Activated effector memory CD4-positive, alpha-beta T cell treated with Interleukin-2 at 50 U/mL for 16 hours (primary cell): Measurements from ENCODE around the gene DOCK9.

Source experiments
- DNase-seq: peaks from one replicate; pipeline ENCODE4 v3.0.0-alpha.2; 2020

The DOCK9 gene

GRCh38 chr13:98784666-98785065 is 193.2 kb downstream of the DOCK9 start:
- no peak for DNase-seq

- no peak for DNase-seq
Observed at GRCh38 chr13:98783856-98784478, 193.9 kb downstream of the DOCK9 start.

DNA sequence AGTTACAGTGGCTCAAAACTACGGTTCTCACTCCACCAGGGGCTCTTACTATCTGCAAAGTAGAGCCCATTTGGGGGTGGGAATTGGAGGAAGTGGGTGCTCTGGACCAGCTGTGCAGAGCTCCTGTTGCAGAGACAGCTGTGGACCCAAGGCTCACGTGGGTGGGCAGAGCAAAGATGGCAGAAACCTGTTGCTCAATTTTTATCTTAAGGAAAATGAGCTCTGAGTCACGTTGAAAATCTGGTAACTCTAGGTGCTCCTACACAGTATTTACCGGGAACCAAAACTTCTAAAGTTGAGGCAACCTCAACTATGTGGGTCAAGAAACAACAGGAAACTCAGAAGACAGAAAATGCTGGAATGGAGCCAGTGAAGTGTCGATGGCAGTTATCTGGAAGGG is 195.2 kb downstream of the DOCK9 start:
- no peak for DNase-seq

DNA sequence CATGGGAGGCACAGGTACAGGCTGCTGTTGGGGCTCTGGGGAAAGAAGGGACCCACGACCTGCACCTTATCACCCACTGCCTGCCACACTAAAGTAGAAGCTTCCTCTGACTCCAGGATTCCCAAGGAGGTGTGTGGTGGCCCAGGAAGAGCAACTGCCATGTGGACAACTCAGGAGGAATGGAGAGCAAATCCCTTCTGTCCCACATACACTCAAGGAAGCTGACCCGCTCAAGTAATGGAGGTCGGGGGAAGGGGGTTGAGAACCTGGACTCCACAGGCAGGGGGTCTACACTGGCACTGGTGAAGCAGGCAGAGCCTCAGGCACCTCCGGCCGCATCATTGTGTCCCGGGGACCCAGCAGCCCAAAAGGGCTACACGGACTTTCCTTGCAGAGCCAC is 196.0 kb downstream of the DOCK9 start:
- DNase-seq = no peak

GRCh38 chr13:98781470-98781869 is 196.4 kb downstream of the DOCK9 start:
- DNase-seq = no peak

DNA sequence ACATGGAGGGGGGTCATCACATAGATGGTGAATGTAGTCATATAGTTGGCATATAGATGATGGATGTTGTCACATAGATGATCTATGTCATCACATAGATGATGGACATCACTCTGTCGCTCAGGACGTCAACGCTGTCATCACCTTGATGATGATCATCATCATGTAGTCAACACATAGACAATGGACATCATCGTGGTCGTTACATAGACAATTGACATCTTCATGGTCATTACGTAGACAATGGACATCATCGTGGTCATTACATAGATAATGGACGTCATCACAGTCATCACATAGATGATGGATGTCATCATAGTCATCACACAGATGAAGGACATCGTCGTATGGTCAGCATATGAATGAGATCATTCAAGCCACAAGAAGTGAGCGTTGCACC is 196.8 kb downstream of the DOCK9 start:
- DNase-seq = no peak

- DNase-seq = no peak
Observed at GRCh38 chr13:98780451-98780850, 197.4 kb downstream of the DOCK9 start.

- DNase-seq = no peak
Observed at GRCh38 chr13:98779695-98780094, 198.2 kb downstream of the DOCK9 start.

- no peak for DNase-seq
Observed at GRCh38 chr13:98778749-98779148, 199.1 kb downstream of the DOCK9 start.

DNA sequence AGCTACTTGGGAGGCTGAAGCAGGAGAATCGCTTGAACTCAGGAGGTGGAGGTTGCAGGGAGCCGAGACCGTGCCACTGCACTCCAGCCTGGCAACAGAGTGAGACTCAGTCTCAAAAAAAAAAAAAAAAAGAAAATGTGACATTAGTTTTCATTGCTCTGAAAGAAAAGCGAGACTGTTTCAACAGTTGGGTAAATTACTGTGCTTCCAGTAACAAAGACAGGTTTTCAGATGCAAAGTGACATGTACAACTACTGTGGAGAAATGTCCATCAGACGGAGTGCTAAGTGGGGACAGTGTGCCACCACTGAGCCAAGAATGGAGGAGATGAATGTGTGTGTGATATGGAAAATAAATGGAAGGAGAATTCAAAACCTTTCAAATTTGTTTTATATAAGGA is 201.2 kb downstream of the DOCK9 start:
- no peak for DNase-seq

DNA sequence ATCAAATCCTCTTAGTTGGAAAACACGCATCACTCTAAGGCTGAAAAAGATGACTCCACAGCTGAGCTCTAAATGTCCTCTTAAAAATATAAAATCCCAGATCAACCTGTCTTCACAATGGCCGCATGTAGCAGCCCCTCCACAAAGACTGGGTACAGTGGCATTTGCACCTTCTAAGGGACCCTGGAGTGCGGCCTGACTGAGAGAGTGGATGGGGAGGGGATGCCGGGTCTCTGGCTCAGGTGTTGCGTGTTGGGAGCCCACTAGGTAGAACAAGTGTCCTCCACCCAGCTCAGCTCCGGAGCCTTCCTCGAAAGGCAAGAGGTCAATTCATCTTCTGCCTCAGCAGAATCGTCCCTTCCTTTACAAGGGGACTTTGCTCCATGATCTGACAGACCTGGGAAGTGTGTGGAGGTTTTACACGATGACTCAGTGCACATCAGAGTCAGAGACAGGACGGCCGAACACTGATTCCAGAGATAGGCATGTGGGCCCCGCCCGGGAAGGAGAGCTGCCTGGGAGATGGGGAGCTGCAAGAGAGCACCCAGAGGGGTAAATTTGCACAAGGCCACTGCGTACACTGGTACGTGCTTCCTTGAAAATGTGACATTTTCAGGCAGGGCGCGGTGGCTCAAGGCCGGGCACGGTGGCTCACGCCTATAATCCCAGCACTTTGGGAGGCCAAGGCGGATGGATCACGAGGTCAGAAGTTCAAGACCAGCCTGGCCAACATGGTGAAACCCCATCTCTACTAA is 201.8 kb downstream of the DOCK9 start:
- no peak for DNase-seq

- no peak for DNase-seq
Observed at GRCh38 chr13:98775386-98775785, 202.5 kb downstream of the DOCK9 start.

- DNase-seq = no peak
Observed at GRCh38 chr13:98774776-98775175, 203.1 kb downstream of the DOCK9 start.

DNA sequence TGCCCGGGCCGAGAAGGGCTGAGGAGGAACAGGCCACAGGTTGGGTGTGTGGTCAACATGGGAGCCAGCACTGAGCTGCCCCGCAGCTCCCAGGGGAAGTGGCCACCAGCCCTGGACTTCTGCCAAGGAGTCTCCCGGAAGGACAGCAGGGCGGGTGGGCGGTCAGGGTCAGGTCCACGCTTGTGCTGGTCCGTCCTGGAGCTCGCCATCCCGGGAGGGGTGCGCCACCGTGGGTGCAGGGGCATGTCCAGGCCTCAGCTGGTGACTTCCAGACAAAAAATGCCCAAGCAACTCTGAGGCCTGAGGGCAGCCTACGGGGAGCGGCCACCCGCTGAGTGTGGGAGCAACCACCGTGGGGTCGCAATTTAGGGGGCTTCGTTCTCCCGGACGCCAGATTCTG is 203.9 kb downstream of the DOCK9 start:
- DNase-seq = no peak

GRCh38 chr13:98772794-98773452 is 204.9 kb downstream of the DOCK9 start:
- no peak for DNase-seq

DNA sequence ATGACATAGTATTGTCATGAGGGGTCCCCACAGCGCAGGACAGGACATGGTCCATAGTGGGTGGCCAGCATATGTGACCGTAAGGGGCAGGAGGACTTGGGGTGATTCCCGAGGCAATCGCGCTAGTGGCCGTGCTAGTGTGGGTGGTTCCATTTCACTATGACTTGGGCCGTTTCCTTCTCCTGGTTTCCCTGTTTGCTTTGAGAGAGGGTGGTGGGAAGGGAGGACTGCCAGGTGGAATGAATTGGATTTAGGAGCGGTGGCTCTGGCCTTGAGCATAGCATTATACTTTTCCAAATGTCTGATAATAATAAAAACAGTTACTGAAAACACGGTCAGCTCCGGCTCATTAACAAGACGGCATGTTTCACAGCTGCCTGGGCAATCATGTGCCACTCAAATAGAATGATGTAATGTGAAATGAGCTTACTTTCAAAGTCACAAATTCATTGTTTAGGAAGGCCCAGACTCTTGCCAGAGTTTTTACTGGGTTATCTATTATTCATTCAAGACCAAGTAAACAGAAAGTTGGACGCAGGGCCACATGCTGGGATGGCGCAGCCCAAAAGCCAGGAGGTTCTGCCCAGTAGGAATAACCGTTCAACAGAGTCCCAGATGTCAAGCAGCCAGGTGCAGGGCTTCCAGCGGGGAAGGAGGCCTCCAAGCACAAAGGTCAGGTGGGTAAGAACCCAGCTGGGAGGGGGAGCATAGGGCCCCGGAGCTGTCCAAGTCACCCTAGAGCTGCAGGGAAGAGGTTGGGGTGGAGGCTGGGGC is 205.8 kb downstream of the DOCK9 start:
- DNase-seq = no peak

GRCh38 chr13:98769736-98770135 is 208.1 kb downstream of the DOCK9 start:
- DNase-seq = no peak

- DNase-seq = no peak
Observed at GRCh38 chr13:98768522-98768921, 209.3 kb downstream of the DOCK9 start.

DNA sequence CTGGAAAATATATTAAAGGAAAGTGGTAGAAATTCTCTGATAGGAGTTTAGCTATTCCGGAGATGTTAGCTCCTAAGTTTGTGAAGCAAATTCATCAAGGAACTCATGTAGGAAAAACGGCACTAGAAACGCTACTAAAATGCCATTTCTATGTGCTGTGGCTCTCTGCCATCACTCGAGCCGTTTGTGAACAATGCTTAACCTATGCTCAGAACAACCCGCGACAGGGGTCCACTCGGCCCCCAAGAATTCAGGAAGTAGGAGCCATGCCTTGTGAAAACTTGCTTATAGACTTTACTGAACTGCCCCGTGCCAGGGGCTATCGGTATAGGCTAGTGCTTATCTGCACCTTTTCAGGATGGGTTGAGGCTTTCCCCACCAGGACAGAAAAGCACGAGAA is 211.2 kb downstream of the DOCK9 start:
- DNase-seq = no peak

GRCh38 chr13:98765996-98766519 is 211.8 kb downstream of the DOCK9 start:
- no peak for DNase-seq

- DNase-seq = no peak
Observed at GRCh38 chr13:98761986-98762616, 215.8 kb downstream of the DOCK9 start.

DNA sequence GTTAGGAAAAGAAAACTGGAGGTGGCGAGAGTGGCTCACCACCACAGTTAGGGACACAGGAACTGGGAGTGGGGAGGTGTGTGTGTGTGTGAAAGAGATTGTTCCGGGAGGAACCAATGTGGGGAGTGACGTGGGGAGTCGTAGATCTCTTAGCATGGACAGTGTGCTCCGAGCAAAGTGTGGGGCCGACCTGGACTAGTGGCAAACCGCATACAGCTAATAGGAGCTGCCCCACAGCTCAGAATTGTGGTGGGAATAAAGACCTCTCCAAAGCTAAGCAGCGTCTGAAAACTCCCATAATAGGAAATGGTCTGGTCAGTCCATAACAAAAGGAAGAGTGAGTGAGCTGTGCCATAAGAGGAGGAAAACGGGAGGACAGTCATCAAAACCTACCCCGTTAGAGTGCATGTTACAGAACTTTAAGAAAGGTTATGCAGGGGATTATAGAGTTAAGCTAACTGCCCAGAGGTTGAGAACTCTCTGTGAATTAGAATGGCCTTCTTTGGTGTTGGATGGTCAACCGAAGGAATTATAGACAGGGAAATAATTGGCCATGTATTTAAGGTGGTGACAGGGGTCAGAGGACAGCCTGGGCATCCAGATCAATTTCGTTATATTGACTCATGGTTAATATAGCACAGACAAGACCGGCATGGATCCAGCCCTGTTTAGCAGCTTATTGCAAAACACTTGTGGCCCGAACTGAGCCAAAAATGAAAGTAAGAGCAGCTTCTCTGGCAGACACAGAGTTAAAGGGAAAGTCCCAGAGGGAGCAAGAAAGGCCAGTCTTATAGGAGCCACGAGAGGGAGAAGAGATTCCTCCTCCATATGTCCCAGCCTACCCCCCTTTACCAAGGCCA is 216.5 kb downstream of the DOCK9 start:
- DNase-seq = no peak
